Activated naive CD4-positive, alpha-beta T cell (primary cell): ENCODE data around the gene RXRG.

Experiments
- DNase-seq, 4 experiments: peaks; one replicate each; lab custom pipeline; 2025; lab: John Stamatoyannopoulos, UW

The RXRG gene

GRCh38 chr1:165449131-165449530 is 4.2 kb upstream of the RXRG start:
- no peak for DNase-seq

- no peak for DNase-seq
These were observed 462 bp upstream of the RXRG start for GRCh38 chr1:165445388-165445787.

- no peak for DNase-seq
These were observed 1.2 kb downstream of the RXRG start for GRCh38 chr1:165443539-165444311.

GRCh38 chr1:165442653-165443052 is 2.3 kb downstream of the RXRG start:
- no peak for DNase-seq

- DNase-seq, result no peak
These were observed 2.9 kb downstream of the RXRG start for GRCh38 chr1:165442053-165442452.

GRCh38 chr1:165441166-165441880 is 3.6 kb downstream of the RXRG start:
- no peak for DNase-seq

GRCh38 chr1:165439330-165439729 is 5.6 kb downstream of the RXRG start:
- DNase-seq, result no peak

GRCh38 chr1:165436994-165437393 is 7.9 kb downstream of the RXRG start:
- no peak for DNase-seq

- no peak for DNase-seq
These were observed 9.1 kb downstream of the RXRG start for GRCh38 chr1:165435801-165436200.

GRCh38 chr1:165434281-165434680 is 10.6 kb downstream of the RXRG start:
- DNase-seq, result no peak

- DNase-seq, result no peak
These were observed 13.8 kb downstream of the RXRG start for GRCh38 chr1:165431079-165431478.

- no peak for DNase-seq
These were observed 18.2 kb downstream of the RXRG start for GRCh38 chr1:165426745-165427144.

GRCh38 chr1:165425621-165426020 is 19.3 kb downstream of the RXRG start:
- DNase-seq, result no peak

GRCh38 chr1:165424454-165425216 is 20.3 kb downstream of the RXRG start:
- no peak for DNase-seq

- DNase-seq, result no peak
These were observed 21.8 kb downstream of the RXRG start for GRCh38 chr1:165423136-165423535.

GRCh38 chr1:165420655-165421054 is 24.3 kb downstream of the RXRG start:
- no peak for DNase-seq

GRCh38 chr1:165419839-165420238 is 25.1 kb downstream of the RXRG start:
- no peak for DNase-seq

GRCh38 chr1:165418195-165418594 is 26.7 kb downstream of the RXRG start:
- DNase-seq, result no peak

- DNase-seq, result no peak
These were observed 28.1 kb downstream of the RXRG start for GRCh38 chr1:165416876-165417275.

GRCh38 chr1:165415068-165415467 is 29.9 kb downstream of the RXRG start:
- DNase-seq, result no peak

GRCh38 chr1:165414620-165415019 is 30.3 kb downstream of the RXRG start:
- no peak for DNase-seq

GRCh38 chr1:165411396-165411795 is 33.5 kb downstream of the RXRG start:
- DNase-seq, result no peak
